HK-2 (cell line): ENCODE results near the gene EYS.
"Not testable (repeated sequence)": the region's sequence is repeated elsewhere in the genome, so short reads cannot be mapped to it uniquely, and the experiment has no call there.

Source experiments
- DNase-seq: peaks from one replicate; pipeline ENCODE4 v3.0.0-alpha.2; 2018; ENCODE audit not compliant: unreplicated experiment

EYS gene

DNA sequence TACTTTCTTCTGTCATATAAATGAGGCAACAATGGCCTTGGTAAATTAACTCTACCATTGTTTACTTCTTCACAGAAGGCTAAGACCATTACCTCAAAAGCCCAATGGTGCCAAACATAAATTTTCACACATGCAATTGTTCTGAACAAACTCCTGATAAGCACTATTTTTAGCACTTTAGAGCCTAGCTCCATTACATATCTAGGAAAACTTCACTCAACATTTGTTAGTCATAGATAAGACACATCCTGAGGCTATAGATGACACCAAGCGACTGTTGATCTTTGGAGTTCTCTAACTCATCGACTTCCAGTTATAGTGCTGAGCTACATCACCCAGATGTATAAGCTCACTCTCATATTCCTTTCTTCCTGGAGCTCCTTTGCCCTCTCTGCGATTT lies 245.9 kb downstream of the EYS start:
- no peak for DNase-seq

DNA sequence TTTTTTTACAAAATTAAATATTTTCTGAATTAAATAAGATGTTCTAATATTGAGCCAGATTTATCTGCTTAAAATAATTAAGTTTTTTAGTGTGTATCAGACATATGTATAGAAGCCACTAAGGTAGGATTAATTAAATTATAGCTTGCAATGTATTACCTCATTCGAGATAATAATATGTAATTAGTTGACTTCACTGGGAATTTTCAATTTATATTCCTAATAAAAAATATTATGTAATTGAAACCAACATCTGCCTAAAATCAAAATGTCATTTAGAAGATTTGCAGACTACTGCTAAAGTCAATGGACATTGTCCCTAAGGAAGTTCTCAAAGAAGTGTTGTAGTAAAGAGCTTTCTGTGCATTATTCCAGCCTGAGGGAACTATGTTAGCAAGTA lies 254.7 kb downstream of the EYS start:
- DNase-seq = no peak

DNA sequence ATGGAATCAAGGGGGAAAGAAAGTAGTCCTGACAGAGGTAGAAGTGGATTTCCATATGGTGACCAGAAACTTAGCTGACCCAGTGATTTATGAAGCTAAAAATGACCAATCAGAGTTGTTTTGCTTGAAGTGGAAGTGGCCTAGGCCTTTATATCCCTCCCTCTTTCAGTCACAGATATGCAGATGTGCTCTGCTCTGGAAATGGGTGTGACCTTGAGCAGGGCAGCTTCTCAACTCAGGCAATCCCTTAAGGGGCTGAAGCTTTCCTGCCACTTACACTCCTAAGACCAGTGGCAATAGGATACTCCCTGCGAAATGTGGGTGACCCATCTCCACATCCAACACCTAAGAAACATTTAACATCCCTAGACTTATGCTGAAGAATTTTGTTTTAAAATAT lies 256.6 kb downstream of the EYS start:
- DNase-seq = no peak

DNA sequence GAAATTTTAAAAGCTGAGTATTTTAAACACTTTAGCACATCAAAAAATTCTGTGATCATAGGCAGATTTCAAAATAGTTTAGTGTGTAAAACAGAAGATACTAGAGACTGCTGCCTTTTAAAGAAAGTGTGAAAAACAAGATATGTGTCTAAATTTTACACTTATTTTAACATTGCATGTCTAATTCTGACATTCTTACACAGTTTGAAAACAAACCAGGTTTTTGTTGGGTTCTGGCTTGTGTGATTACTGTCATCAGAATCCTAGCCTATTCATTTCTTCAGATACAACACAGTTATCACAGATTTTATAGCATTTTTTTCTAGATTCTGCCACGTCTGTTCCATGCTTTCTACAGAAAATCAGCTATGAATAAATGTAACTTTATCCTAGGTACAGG lies 257.1 kb downstream of the EYS start:
- DNase-seq = no peak

DNA sequence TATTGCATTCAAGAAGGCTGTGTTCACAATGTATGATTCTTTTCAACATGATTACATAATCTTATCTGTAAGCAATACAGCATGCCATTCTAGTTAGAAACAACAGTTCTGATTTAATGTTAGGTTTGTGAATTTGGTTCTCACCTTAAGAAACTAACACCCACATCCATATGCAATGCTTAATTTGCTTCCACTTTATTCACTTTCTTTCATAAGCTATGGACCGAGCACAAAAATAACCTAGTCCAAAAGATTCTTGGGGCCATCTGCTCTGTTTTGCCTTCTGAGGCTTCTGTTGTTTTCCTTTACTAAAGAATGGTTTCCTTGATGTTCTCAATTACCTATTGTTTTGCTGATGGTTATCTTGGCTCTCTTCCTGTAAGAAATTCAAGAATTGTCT lies 258.2 kb downstream of the EYS start:
- no peak for DNase-seq

DNA sequence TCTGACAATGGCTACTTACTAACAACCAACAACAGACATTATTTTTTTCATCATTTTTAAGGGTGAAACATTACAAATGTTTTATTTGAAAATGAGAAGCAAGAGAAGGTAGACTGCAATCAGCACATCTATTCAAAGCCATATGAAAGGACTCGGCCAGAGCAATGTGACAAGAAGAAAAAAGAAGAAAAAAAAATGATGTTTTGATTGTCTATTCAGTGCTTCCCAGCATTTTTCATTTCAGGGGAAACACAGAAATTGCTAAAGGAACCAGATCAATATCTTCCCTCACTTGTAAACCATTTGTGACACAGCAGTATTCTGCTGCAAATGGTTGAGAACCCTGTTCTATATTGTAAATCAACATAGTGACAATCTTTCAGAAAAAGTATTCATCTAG lies 270.7 kb downstream of the EYS start:
- no peak for DNase-seq

DNA sequence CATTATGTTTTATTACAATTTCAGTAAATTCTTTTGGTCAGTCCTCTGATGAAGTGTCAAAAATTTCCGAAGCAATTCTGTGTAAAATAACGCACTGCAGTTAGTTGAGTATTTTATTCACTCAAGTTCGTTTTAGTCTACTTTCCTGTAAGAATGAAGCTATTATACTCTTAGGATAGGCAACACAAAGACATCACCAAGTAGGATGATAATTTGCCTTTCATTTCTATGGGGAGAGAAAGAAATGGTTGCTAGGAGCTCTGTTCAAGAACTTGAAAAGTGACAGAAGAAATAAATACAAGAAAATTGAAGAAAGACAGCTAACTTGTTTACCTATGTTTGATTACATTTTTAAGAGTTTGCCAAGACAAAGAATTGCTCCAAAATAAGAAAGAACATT lies 290.4 kb downstream of the EYS start:
- DNase-seq = no peak

DNA sequence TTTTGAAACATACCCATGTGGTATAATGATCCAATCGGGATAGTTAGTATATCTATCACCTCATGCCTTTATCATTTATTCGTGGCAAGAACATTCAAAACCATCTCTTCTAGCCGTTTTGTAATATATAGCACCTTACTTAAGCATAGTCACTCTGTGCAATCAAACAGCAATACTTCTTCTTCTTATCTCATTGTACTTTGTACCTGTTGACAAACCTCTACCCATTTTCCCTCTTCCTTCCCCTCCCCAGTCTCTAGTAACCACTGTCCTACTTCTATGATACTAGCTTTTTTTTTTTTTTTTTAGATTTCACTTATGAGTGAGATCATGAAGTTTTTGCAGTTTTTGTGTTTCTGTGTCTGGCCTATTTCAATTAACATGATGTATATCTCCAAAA lies 296.7 kb downstream of the EYS start:
- no peak for DNase-seq

DNA sequence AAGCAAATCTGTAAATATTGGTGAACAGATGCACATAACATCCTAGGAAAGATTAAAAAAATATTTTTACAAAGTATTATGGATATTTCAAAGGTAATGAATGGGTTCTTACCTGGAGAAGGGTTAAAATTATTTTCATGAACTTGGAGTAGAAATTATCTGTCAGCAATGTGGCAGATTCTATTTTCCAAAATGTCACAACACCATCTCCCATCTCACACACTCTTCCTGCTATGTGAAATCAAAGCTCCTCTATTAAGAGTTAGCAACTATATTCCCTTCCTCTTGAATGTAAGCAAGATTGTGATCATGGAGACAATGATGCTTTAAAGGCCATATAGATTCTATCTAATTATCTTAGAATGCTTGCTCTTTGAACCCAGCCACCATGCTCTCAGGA lies 304.5 kb downstream of the EYS start:
- no peak for DNase-seq

DNA sequence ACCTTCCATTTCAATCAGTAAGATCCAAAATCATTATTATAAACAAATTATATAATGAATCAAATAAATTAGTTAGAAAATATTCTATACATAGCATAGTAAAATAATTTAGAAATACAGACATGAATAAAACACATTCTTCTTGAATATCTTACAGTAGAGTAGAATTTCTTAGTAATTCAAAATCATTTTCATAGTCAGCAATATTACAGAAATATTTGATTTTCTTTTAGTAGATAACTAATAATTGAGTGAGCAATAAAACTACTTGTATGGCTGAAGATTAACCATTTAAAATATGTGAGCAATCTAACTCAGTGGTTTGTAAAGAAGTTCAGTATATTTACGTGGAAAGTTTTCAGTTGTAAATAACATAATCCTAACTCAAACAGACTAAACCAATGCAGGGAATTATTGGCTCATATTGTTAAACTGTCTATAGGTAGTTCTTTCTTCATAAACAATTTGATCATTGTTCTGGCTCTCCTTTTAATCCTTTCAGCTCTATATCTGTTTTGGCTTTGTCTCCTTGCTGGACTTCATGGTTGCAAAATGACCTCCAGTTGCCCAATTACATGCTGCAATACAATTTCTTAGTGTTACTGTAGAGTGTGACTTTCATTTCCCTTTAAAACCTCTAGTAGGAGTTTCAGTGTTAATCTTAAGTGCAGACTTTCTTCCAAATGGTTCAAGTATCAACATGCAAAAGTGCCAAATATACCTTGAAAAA lies 307.5 kb downstream of the EYS start:
- DNase-seq = no peak

DNA sequence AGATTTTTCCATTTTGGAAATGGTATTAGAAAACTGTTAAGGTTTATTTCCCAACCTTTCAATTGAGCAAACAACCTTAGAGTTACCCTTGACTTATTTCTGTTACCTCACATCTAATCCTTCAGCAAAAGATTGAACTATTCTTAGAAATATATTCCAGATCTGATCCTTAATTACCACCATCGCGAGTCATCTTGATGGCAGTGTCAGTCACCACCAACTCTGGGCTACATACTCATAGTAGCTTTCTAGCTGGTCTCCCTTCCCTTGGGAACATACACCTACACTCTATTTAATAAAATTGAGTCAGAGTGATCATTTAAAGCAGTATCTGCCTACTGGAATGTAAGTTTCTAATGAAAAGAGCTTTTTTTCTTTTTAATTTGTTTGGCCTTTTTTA lies 308.2 kb downstream of the EYS start:
- no peak for DNase-seq

DNA sequence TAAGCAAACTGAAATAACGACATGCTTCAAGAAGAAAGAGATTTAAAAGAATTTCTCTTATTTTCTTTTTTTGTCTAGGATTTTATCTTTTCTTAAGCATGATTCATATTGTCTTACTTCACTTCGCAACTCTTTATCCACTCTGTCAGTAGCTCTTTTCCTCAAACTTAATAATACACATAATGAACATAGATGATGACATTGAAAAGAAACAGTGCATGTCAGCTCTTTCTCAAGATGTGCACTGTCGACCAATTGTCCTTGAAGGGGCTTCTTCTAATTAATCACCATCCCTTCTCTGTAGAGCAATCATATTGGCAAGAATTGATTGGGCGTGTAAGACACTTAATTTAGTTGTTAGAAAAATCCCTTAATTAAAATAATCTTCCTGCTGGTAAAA lies 356.5 kb downstream of the EYS start:
- DNase-seq = no peak

DNA sequence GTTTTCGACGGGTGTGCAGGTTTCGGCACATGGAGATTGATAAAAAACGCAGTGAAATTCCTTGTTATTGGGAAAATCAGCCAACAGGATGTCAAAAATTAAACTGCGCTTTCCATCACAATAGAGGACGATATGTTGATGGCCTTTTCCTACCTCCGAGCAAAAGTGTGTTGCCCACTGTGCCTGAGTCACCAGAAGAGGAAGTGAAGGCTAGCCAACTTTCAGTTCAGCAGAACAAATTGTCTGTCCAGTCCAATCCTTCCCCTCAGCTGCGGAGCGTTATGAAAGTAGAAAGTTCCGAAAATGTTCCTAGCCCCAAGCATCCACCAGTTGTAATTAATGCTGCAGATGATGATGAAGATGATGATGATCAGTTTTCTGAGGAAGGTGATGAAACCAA lies 404.4 kb downstream of the EYS start:
- not testable (repeated sequence) for DNase-seq

DNA sequence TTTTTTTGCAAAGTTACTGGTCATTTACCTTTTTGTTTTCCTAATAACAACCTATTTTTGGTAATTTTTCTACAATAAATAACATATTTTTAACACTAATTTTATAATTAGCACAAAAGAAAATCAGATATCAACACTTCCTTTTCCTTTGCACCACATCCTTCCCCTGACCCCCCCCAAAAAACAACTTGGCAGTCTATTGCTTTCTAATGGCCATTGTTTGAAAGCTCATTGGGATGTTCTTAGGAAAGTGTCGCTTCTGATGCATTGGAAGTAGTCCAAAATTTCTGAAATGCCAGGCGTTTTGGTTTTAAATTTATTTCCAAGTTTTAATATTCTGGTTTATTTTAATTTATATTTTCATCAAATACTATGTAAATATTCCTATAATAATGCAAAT lies 407.8 kb downstream of the EYS start:
- no peak for DNase-seq

DNA sequence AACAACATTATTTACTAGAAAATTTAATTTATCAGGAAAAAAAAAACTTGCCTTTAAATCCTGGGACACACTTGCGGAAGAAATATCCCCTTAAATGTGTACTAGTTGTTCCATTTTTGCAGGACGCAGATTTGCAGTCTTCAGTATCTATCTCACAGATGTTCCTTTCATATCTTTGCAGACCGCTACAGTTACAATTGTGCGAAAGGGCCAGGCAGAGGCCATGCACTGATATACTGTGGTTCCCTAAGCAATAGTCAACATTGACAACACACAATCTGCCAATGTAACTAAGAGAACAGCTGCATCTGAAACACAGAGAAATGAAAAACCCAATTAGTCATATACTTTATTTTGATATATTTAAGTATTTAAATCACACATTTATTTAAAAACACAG lies 411.2 kb downstream of the EYS start:
- DNase-seq = no peak

DNA sequence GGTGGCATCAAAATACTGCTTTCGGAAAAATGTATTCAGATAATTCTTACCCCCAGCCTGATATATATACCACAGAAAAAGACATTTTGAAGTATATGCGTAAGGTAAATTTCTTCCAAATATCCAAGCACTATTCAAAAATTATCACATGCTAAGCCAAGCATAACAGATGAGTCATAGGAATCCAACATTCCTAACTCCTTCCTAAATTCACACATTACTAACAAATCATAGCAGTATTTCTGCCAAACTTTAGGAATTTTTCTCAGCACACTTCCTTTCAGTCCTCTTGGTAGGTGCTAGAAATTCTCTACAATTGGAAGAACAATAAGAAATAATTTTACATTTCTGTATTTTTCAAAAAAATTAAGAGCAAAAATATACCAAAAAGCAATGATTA lies 417.5 kb downstream of the EYS start:
- no peak for DNase-seq

DNA sequence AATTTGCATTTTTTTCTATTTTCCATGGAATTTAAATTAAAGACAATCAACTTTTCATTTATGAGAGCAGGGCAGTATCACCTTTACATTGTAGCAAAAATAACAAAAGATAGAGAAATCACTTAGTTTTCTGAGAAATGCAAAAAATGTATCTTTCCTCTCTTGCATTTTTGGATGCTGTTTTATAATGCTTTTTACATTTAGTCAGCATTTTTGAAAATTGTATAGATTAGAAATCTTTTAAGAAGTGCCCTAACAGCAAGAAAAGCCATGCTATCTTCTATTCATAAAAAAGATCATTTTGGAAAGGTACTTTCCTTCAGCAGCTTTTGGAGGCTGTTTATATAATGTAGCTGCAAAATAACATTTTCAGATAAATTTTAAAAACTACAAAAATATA lies 421.8 kb downstream of the EYS start:
- DNase-seq = no peak

DNA sequence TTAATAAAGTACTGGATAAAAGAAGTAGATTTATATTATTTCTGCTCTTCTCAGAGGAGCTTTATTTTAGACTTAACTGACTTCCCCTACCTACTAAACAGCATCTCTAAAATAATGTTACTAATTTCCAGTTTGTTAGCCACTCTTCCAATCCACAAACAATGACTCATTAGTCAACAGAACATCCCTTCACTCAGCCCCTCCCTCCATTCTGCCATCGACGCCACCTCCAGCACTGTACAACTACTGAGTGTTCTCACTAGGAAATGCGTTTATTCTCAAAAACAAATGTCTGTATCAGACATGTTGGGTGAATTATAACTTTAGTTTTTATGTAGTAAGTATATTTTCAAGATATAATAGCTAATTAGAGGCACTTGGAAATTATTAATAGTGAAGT lies 427.0 kb downstream of the EYS start:
- no peak for DNase-seq

DNA sequence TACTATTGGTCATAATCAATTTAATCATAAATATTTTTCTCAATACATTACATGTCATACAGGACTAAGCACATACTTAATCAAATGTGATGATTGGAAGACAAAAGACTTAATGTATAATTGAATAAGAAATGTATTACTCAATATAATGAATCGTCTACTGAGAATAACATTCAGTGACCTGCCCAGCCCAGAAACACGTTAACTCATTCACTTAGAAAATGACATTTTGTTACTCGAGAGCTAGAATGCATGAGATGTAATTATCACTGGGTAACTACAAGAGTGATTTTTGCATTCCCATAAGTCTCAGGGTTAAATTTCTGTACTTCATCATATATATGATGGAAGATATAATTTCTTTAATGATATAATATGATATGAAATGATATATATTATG lies 444.8 kb downstream of the EYS start:
- DNase-seq = no peak

DNA sequence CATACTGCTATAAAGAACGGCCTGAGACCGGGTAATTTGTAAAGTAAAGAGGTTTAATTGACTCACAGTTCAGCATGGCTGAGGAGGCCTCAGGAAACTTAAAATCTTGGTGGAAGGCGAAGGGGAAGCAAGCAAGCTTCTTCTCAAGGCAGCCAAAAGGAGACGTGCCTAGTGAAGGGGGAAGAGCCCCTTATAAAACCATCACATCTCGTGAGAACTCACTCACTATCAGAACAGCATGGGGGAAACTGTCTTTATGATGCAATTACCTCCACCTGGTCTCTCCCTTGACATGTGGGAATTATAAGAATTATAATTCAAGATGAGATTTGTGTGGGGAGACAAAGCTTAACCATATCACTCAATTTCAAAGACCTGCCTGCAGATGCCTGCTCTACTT lies 447.0 kb downstream of the EYS start:
- DNase-seq = no peak

DNA sequence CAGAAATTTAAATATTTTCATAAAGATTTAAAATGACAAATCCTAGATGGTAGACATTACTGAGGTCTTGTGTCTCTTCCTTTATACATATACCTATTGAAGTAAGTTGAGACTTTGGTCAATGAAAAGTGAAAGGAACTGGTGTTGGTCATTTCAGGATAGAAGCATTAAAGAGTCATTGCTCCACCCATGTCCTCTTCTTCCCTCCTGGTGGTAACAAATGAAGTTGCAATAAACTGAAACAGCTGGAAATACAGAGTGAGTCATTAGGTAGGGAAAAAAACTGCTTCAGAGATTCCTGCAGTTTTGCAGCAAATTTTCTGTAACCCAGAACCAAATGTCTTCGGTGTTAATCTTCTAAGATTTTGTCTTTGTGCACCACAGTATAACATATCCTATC lies 448.0 kb downstream of the EYS start:
- no peak for DNase-seq

DNA sequence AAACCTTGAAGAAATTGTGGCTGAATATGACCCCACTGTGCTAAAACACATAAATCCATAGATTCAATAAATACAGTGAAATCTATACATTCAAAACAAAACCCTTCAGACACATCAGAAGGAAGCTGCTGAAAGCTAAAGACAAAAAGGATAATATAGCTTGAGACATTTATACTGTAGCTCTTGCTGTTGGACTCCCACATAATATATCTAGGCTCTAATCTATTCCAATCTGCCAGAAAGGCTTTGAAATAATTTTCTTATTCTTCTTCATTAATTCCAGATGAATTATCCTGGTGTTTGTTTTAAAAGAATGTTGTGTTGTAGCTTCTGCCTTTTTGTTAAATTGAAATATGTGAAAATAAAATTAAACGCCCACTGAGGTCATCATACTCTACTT lies 454.0 kb downstream of the EYS start:
- DNase-seq = no peak

DNA sequence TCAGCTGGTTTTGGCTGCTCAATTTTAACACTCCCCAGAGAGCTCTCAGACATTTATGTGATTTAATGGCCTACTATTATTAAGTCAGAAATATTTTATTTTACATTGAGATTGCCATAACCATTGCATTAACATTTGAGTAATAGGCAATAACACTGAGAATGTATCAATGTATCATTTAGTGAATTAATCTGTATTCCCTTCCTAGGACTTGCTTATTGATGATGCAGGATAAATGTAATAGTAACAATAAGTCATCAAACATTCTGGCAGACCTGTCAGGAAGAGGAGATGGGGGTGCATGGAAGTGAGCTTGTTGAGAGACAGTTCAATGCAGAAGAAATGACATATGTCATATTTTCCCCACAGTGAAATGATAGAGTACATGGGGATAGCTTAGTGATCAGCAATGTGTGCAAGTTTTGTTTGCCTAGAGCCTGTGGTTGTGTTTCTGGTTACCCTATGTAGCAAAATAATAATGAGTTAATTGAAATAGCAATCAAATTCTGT lies 458.9 kb downstream of the EYS start:
- no peak for DNase-seq

DNA sequence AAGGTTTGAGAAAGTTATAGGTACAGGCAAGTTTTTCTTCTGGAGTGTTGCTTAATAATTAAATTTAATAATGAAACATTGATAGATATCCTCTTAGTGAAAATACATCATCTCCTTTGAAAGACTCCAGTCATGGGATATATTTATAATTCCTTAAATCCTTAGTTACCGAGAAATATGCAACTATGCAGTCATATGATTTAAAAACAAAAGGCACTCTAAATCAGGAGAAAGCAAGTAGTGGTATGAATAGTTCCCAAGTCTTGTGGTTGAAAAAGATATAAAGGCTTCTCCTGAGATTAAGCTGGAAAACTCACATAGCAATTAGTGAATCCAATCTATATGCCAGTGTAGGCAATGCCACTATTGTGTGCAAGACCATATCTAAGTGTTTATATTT lies 475.4 kb downstream of the EYS start:
- no peak for DNase-seq
